ENCODE results near the gene LDLRAD3.

The LDLRAD3 gene

GRCh38 chr11:36054628-36055027 is 110.8 kb downstream of the LDLRAD3 start:
- DNase-seq, result no peak

GRCh38 chr11:36056160-36056751 is 112.4 kb downstream of the LDLRAD3 start:
- no peak for DNase-seq

- DNase-seq, result no peak
Observed at GRCh38 chr11:36057379-36058042, 113.6 kb downstream of the LDLRAD3 start.

GRCh38 chr11:36059660-36060059 is 115.8 kb downstream of the LDLRAD3 start:
- DNase-seq, result no peak

DNA sequence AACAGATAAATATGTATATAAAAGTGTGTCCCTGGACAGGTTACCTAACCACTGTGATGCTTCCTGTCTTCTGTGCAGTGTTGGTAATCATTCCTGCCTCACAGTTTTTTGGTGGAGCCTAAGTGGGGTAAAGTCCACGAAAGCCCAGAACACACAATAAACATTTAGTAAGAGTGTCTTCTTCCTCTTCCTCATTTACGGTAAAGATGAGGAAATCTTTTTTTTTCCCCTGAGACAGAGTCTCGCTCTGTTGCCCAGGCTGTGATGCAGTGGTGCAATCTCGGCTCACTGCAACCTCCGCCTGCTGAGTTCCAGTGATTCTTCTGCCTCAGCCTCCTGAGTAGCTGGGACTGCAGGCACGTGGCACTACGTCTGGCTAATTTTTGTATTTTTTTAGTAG is 117.1 kb downstream of the LDLRAD3 start:
- no peak for DNase-seq

GRCh38 chr11:36061471-36061870 is 117.6 kb downstream of the LDLRAD3 start:
- DNase-seq, result no peak

GRCh38 chr11:36062796-36063365 is 119.0 kb downstream of the LDLRAD3 start:
- DNase-seq, result no peak

GRCh38 chr11:36065436-36065835 is 121.6 kb downstream of the LDLRAD3 start:
- DNase-seq, result no peak

- no peak for DNase-seq
Observed at GRCh38 chr11:36066891-36067290, 123.0 kb downstream of the LDLRAD3 start.

DNA sequence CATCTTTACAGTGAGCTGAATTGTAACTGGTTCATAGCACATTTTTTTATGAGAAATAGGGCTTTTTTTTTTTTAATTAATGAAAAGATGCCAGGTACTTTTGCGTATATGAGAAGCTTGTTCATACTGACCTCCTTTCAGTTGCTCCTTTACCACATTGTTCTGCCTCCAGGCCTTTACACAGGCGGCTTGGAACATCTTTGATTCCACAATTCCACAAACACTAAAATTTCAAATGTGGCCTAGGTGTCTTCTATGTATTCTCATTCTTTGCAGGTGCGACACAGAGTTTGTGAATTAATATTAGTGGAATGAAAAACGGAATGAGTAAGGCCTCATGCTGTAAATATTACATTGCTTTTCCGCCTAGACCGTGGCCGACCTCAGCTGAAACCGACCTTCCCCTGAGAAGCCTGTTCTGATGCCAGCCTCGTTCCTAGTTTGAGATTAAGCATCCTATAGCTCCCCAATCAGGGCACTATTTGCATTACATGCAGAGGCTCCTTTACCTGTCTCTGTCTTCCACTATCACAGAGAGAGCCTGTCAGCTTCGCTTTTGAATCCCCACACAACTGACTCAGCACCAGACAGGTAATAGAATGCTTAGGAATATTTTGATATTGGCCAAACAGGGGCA is 125.8 kb downstream of the LDLRAD3 start:
- DNase-seq, result no peak

- no peak for DNase-seq
Observed at GRCh38 chr11:36070213-36070953, 126.5 kb downstream of the LDLRAD3 start.

DNA sequence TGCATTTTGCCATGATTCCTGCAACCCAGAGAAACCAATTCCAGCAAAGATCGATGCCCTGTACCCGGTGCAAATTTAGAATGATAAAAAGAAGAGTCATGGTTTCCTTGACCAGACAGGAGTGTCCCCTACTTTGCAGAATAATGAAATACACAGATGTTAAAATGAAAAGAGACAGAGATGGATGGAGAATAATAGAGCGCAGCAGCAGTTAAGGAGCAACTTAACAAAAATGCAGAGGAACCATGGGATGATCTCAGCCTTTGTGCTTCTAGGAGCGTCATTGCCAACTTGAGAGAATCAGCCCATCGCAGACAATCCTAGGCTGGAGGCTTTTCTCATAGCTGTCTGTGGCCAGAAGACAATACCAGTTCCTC is 127.1 kb downstream of the LDLRAD3 start:
- DNase-seq, result no peak

DNA sequence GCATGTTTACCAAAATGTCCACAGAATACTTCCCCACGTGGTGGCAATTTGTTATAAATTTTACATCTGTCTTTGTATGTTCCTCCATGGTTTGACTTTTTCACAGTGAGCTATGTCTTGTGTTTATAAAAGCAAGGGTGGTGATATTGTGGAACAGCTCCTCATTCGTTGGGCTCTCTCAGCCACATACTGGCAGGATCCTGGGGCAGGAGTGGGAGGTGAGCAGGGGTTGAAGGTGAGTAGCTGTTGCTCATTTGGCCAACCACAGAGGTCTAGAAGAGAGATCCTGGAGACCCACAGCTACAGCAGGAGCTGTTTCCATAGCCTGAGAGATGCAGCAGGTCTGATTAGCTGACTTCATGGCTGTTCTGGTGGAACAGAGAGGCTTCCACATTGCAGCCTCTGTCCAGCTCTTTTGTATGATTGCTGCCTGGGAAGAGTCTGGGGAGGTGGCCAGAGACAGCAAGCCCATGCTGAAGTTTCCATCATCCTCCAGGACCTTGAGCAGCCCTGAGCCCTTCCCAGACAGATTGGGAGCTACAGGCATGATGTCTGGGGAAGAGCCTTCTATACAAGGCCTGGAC is 128.1 kb downstream of the LDLRAD3 start:
- DNase-seq, result no peak

- no peak for DNase-seq
Observed at GRCh38 chr11:36073411-36074203, 129.7 kb downstream of the LDLRAD3 start.

DNA sequence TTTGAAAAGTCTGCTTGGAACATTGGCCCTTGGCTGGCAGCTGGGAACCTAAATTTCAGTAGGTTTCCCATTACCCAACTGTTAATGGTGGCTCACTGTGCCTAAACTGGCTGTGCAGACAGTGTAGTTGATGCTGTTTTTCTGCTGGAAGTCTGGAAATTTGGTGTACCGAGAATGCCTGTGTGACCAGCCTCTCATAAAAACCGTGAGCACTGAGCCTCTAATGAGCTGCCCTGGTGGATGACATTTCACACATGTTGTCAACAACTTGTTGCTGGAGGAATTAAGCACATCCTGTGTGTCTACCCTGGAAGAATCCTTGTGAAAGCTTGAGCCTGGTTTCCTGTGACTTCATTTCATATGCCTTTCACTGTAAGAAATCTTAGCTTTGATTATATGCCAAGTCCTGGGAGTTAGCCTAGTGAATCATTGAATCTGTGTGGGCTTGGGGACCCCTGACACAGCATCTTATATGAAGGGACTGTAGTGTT is 131.1 kb downstream of the LDLRAD3 start:
- DNase-seq, result no peak

GRCh38 chr11:36077368-36077767 is 133.5 kb downstream of the LDLRAD3 start:
- DNase-seq, result no peak

DNA sequence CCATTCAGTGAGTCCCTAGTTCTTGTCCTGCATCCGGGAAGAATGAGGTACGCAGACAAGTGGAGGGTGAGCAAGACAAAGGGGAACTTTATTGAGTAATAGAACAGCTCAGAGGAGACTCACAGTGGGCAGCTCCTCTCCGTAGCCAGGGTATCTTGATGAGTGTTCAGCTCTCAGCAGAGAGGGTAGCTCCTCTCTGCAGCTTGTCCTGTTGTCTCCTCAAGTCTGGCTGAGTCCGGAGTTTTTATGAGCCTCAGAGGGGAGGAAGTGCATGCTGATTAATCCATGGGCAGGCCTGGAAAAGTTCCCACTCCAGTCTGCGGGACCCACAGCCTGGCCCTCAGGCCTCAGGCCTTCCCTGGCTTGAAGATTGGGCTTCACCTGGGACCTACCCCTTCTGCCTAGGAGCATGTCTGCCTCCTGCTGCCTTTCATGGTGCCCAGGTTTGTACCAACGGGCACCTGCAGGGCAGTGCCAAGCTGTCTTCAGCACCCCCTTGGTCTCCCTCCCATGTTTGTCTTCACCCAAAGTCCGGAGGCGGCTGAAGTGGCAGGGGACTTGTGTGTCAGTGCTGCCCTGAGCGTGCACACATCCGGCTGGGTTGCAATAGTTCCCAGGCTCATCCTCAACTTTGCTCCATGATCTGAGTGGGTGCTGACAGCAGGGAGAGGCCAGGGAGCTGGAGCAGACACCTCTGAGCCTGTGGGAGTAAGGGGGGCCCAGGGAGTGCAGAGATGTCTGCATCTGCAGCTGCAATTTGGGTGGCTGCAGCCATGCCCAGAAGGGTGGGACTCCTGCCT is 134.2 kb downstream of the LDLRAD3 start:
- DNase-seq, result no peak

DNA sequence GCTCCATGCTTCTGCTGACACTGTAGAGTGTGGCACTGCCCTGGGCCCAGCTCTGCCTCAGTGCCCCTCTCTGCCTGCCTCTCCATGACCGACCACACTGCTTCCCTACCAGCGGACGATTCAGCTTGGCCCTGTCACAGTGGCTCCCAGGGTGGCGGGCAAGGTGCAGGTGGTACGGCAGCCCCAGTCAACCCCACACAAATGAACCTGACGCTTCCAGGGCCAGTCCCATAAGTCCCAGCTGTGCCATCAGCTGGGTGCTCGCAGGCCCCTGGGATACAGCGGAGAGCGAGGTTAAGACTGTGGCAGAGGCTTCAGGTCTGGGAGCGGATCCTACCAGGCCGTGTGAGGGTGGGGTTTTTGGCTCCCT is 134.8 kb downstream of the LDLRAD3 start:
- no peak for DNase-seq

DNA sequence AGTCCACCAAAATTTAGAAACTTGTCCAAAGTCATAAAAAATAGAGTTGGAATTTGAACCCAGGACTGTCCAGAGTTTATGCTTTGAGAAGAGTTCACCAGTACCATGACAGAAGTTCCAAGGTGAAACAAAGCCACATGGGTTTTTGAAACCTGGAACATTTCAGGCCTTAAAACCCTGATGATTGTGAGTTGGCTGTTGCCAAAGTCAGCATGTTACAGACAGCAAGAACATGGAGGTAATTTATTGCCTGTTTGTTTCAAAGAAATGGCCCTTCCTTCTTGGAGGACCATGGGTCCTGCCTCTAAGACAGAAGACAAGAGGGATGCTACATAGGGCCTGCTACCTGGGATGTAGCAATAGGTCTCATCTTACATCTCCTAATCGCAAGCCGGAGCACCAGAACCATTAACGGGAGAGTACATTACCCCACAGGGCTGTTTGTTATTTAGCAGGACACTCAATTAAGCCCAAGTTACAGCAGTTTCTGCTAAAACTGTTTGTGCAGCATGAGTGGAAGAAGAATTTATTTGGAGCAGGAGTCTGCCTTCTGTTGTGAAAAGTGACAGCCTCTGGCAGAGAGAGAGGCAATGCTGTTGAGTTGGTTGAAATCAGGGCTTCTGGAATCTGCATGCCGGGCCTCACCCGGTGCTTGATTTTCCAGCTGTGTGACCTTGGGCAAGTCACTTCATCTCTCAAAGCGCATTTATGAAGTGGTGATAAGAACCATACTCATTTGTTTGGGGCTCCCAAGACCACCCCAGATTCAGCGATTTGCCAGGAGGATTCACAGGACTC is 136.2 kb downstream of the LDLRAD3 start:
- no peak for DNase-seq

DNA sequence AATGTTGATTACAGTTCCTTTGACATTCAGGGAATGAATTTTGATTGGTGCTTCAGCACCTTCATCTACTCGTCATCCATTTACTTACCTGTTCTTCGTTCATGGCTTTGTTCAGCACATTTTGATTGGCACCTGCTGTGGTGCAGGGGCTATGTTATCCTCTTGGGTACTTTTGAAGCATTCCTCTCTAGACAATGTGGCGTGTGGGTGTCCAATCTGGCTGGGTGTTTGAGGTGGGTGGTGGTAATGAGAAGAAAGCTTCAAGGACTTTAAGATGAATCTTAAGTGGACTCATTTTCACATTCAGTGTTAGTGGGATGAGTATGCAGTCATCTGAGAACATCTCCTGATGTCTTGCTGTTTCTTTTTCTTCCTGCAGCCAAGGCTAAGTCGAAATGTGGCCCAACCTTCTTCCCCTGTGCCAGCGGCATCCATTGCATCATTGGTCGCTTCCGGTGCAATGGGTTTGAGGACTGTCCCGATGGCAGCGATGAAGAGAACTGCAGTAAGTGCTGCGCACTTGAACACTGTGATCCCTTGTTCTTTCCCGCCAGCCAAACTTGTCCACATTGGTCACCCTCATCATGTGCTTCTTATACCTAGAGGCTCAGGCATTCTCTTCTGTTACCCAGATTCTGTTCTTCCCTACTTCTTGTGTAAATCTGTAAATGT is 137.5 kb downstream of the LDLRAD3 start:
- no peak for DNase-seq
